LNCAP (cell line): Measurements from ENCODE around the gene ANO2.

ENCODE experiments used
- CTCF ChIP-seq: fragments of 450-650 bp; IDR thresholded peaks from 2 replicates; pipeline ENCODE4 v1.5.1; 2017; ENCODE audit warnings: mild to moderate bottlenecking

ANO2 gene

GRCh38 chr12:5737778-5738177 is 207.3 kb downstream of the ANO2 start:
- TF ChIP-seq CTCF = no peak

- no peak for TF ChIP-seq CTCF
Measured at GRCh38 chr12:5736527-5736926, 208.5 kb downstream of the ANO2 start.

- TF ChIP-seq CTCF = no peak
Measured at GRCh38 chr12:5736016-5736415, 209.0 kb downstream of the ANO2 start.

- TF ChIP-seq CTCF = no peak
Measured at GRCh38 chr12:5733916-5734315, 211.1 kb downstream of the ANO2 start.

GRCh38 chr12:5733136-5733755 is 211.8 kb downstream of the ANO2 start:
- no peak for TF ChIP-seq CTCF

- TF ChIP-seq CTCF = no peak
Measured at GRCh38 chr12:5730962-5731361, 214.1 kb downstream of the ANO2 start.

GRCh38 chr12:5723711-5724252 is 221.3 kb downstream of the ANO2 start:
- TF ChIP-seq CTCF = no peak

GRCh38 chr12:5723071-5723470 is 222.0 kb downstream of the ANO2 start:
- no peak for TF ChIP-seq CTCF
